ENCODE measurements around the gene DNAH9.
A peak's percentile ranks its signal among the peaks of the same experiment; 100 is the strongest.

The DNAH9 gene

DNA sequence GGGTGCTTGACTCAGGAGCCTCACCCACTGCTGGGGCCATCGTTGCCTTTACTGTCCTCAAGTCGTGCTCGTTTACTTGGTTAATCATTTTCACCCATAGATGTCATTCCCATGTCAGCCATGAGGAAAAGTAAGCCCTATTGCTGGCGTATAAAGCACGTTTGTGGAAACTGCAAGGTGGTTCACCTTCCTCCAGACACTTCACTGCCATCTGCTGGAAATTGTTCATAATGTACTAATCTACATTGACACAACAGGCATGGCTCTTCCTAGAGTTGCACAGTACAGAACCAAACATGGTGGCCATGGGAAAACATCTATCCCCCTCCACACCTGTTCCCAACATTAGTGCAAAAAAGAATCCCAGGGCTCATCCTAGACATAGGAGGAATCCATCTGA is 282.4 kb downstream of the DNAH9 start:
- no peaks in the 10 kb centered on the region for H3K27me3 ChIP-seq (ENCODE audit: control insufficient read depth, low read length)
- H3F3A ChIP-seq (ENCODE audit: control insufficient read depth, insufficient read depth), result no peaks in the 10 kb centered on the region
- H4K20me1 ChIP-seq (ENCODE audit: control insufficient read depth, insufficient read depth, low read depth, low read length), result no peaks in the 10 kb centered on the region
- H3K9me2 ChIP-seq (replicated peaks; ENCODE audit: control insufficient read depth, low read length), result no peaks in the 10 kb centered on the region
- TF ChIP-seq EZH2phosphoT487 (IDR thresholded peaks at IDR 0.05; ENCODE audit: borderline replicate concordance, low read length), result no peak
- TF ChIP-seq, protein P1, sequence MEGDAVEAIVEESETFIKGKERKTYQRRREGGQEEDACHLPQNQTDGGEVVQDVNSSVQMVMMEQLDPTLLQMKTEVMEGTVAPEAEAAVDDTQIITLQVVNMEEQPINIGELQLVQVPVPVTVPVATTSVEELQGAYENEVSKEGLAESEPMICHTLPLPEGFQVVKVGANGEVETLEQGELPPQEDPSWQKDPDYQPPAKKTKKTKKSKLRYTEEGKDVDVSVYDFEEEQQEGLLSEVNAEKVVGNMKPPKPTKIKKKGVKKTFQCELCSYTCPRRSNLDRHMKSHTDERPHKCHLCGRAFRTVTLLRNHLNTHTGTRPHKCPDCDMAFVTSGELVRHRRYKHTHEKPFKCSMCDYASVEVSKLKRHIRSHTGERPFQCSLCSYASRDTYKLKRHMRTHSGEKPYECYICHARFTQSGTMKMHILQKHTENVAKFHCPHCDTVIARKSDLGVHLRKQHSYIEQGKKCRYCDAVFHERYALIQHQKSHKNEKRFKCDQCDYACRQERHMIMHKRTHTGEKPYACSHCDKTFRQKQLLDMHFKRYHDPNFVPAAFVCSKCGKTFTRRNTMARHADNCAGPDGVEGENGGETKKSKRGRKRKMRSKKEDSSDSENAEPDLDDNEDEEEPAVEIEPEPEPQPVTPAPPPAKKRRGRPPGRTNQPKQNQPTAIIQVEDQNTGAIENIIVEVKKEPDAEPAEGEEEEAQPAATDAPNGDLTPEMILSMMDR (IDR thresholded peaks at IDR 0.05; ENCODE audit: low read depth, low read length, poor library complexity, severe bottlenecking), result peak; percentile 33
- no peaks in the 10 kb centered on the region for H3K79me2 ChIP-seq (ENCODE audit: control insufficient read depth, low read length)
- H3K4me3 ChIP-seq (ENCODE audit: low read length), result no peak overlapping the region
- H3K4me2 ChIP-seq (ENCODE audit: low read length), result no peak overlapping the region
- no peaks in the 10 kb centered on the region for H3K36me3 ChIP-seq (ENCODE audit: control insufficient read depth, low read length)
- no peaks in the 10 kb centered on the region for H3K9me3 ChIP-seq (ENCODE audit: control insufficient read depth, insufficient read depth, low read length)
- no peaks in the 10 kb centered on the region for H3K4me1 ChIP-seq (ENCODE audit: control insufficient read depth, low read length)
- H3K27ac ChIP-seq (ENCODE audit: low read depth, low read length), result no peak overlapping the region

GRCh38 chr17:11882716-11883115 is 284.4 kb downstream of the DNAH9 start:
- no peaks in the 10 kb centered on the region for H3K4me1 ChIP-seq (ENCODE audit: control insufficient read depth, low read length)
- H3K9me2 ChIP-seq (replicated peaks; ENCODE audit: control insufficient read depth, low read length), result no peaks in the 10 kb centered on the region
- H3K27ac ChIP-seq (ENCODE audit: low read depth, low read length), result no peak overlapping the region
- no peaks in the 10 kb centered on the region for H4K20me1 ChIP-seq (ENCODE audit: control insufficient read depth, insufficient read depth, low read depth, low read length)
- H3K4me2 ChIP-seq (ENCODE audit: low read length), result no peak overlapping the region
- H3K79me2 ChIP-seq (ENCODE audit: control insufficient read depth, low read length), result no peaks in the 10 kb centered on the region
- no peaks in the 10 kb centered on the region for H3K27me3 ChIP-seq (ENCODE audit: control insufficient read depth, low read length)
- no peaks in the 10 kb centered on the region for H3F3A ChIP-seq (ENCODE audit: control insufficient read depth, insufficient read depth)
- H3K4me3 ChIP-seq (ENCODE audit: low read length), result no peak overlapping the region
- TF ChIP-seq, protein P1 (IDR thresholded peaks at IDR 0.05; ENCODE audit: low read depth, low read length, poor library complexity, severe bottlenecking), result no peak
- no peak for TF ChIP-seq EZH2phosphoT487 (IDR thresholded peaks at IDR 0.05; ENCODE audit: borderline replicate concordance, low read length)
- H3K9me3 ChIP-seq (ENCODE audit: control insufficient read depth, insufficient read depth, low read length), result no peaks in the 10 kb centered on the region
- no peaks in the 10 kb centered on the region for H3K36me3 ChIP-seq (ENCODE audit: control insufficient read depth, low read length)

DNA sequence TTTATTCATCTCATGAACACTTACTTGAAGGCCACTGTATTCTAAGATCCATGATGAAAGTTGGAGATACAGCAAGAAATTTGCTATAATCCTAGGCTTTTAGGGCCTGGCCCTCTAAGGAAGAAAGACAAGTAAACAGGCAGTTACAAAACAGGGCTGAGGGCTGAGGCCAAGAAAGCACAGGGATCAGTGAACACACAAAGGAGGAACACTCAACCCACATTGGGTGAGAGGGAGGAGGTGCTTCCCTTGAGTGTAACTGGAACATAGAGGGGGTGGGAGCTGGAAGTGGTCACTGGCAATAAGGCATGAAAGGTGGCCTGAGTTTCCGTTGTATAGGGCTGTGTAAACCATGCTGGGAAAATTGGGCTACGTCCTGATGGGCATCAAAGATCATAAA is 286.8 kb downstream of the DNAH9 start:
- Histone ChIP-seq H3K4me2 (ENCODE audit: low read length) (no peak overlapping the region), H3K36me3 (ENCODE audit: control insufficient read depth, low read length) (no peaks in the 10 kb centered on the region), H3K4me1 (ENCODE audit: control insufficient read depth, low read length) (no peaks in the 10 kb centered on the region), H3K9me2 (replicated peaks; ENCODE audit: control insufficient read depth, low read length) (no peaks in the 10 kb centered on the region), H3K27me3 (ENCODE audit: control insufficient read depth, low read length) (no peaks in the 10 kb centered on the region), H4K20me1 (ENCODE audit: control insufficient read depth, insufficient read depth, low read depth, low read length) (no peaks in the 10 kb centered on the region), H3K79me2 (ENCODE audit: control insufficient read depth, low read length) (no peaks in the 10 kb centered on the region), H3K9me3 (ENCODE audit: control insufficient read depth, insufficient read depth, low read length) (no peaks in the 10 kb centered on the region), H3F3A (ENCODE audit: control insufficient read depth, insufficient read depth) (no peaks in the 10 kb centered on the region), H3K27ac (ENCODE audit: low read depth, low read length) (no peak overlapping the region), H3K4me3 (ENCODE audit: low read length) (no peak overlapping the region)
- TF ChIP-seq EZH2phosphoT487 (IDR thresholded peaks at IDR 0.05; ENCODE audit: borderline replicate concordance, low read length), result no peak
- TF ChIP-seq, protein P1 (IDR thresholded peaks at IDR 0.05; ENCODE audit: low read depth, low read length, poor library complexity, severe bottlenecking), result no peak

DNA sequence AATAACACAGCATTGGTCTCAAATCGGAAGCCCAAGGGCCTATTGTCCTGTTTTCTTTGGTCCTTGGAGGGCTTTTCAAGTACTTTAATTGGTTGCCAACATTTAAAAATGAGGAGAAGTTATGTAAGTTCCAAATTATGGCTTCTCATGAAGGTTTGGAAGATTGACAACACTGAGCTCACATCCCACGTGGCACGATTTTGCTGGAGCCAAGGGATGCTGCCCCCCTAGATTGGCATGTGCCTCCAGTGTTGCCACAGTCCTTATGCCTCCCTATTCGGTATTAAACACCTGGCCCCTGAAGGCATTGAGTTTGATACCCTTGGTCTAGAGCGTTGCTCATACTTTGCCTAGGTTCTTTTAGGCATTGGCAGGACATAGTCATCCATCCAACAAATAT is 291.0 kb downstream of the DNAH9 start:
- no peak overlapping the region for H3K27ac ChIP-seq (ENCODE audit: low read depth, low read length)
- H3K4me3 ChIP-seq (ENCODE audit: low read length), result no peak overlapping the region
- TF ChIP-seq, protein P1 (IDR thresholded peaks at IDR 0.05; ENCODE audit: low read depth, low read length, poor library complexity, severe bottlenecking), result no peak
- no peak for TF ChIP-seq EZH2phosphoT487 (IDR thresholded peaks at IDR 0.05; ENCODE audit: borderline replicate concordance, low read length)
- no peaks in the 10 kb centered on the region for H3K27me3 ChIP-seq (ENCODE audit: control insufficient read depth, low read length)
- H3K79me2 ChIP-seq (ENCODE audit: control insufficient read depth, low read length), result no peaks in the 10 kb centered on the region
- no peaks in the 10 kb centered on the region for H3K4me1 ChIP-seq (ENCODE audit: control insufficient read depth, low read length)
- H3K4me2 ChIP-seq (ENCODE audit: low read length), result no peak overlapping the region
- H3F3A ChIP-seq (ENCODE audit: control insufficient read depth, insufficient read depth), result no peaks in the 10 kb centered on the region
- H3K9me2 ChIP-seq (replicated peaks; ENCODE audit: control insufficient read depth, low read length), result no peaks in the 10 kb centered on the region
- H3K9me3 ChIP-seq (ENCODE audit: control insufficient read depth, insufficient read depth, low read length), result no peaks in the 10 kb centered on the region
- H3K36me3 ChIP-seq (ENCODE audit: control insufficient read depth, low read length), result no peaks in the 10 kb centered on the region
- no peaks in the 10 kb centered on the region for H4K20me1 ChIP-seq (ENCODE audit: control insufficient read depth, insufficient read depth, low read depth, low read length)

All from DOHH2 (cell line).